ENCODE data around the gene DFFB. TPM values are rescaled to one million over a fixed set of nuclear protein-coding genes. Genes with fewer than 3 reads are reported as not detected.

Gene DFFB
- polyA plus RNA-seq, 3 donors = 5.9 to 14.7 (median 6.6) TPM

DNA sequence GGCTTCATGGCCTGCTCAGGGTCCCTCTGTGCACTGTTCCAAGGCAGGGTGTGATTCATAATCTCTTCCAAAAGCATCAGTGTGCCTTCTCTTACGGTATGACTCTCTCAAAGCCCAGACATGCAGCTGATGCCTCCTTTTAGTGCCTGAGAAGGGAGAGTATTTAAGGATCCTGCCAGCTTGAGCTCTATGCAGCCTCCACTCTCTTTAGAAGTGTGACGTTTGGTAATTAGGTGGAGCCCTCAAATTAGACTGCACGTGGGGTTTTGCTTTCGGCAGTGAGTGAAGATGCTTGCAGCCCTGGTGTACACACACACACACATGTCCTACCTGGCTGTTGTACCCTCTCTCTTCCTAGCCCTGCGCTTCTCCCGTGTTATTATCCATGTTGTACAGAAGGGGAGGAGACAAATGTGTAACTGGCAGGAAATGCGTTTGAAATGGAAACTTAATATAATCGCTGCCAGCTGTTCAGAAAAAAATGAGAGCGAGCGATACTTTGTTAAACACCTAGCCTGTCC, 45.4 kb downstream of the DFFB start:
- Mint-ChIP-seq H3K27me3 (ENCODE audit: low read depth in 3 of 3) (peaks cover 0 to 7% (median 1%) of the 10 kb centered on the region in 3 donors), H3K9me3 (peaks cover 7 to 10% (median 9%) of the 10 kb centered on the region in 7 donors), H3K36me3 (peaks cover 11 to 12% of the 10 kb centered on the region in 2 donors), H3K4me1 (peaks cover 43% of the 10 kb centered on the region), H3K27ac (no peak overlapping the region), H3K4me3 (no peak overlapping the region)
- no peak overlapping the region for H2AFZ ChIP-seq (ENCODE audit: insufficient read depth, low read depth, low read length, poor library complexity, severe bottlenecking)
- TF ChIP-seq, protein P1, sequence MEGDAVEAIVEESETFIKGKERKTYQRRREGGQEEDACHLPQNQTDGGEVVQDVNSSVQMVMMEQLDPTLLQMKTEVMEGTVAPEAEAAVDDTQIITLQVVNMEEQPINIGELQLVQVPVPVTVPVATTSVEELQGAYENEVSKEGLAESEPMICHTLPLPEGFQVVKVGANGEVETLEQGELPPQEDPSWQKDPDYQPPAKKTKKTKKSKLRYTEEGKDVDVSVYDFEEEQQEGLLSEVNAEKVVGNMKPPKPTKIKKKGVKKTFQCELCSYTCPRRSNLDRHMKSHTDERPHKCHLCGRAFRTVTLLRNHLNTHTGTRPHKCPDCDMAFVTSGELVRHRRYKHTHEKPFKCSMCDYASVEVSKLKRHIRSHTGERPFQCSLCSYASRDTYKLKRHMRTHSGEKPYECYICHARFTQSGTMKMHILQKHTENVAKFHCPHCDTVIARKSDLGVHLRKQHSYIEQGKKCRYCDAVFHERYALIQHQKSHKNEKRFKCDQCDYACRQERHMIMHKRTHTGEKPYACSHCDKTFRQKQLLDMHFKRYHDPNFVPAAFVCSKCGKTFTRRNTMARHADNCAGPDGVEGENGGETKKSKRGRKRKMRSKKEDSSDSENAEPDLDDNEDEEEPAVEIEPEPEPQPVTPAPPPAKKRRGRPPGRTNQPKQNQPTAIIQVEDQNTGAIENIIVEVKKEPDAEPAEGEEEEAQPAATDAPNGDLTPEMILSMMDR (IDR thresholded peaks at IDR 0.05) = no peak
- intact Hi-C loops (cut with micrococcal nuclease) = loop anchor here (5.0 to 10.0 kb wide), 3 partner anchors 128 to 278 kb away; partner anchors contain the start of genes SMIM1 (in 2 of the 2) and TPRG1L (in 1 of the 2)
- no peak overlapping the region for H3K4me2 ChIP-seq (replicated peaks; ENCODE audit: extremely low read depth, low read length, poor library complexity, severe bottlenecking)
- 94% methylated on average over 2 of the region's 10 CpGs for WGBS (ENCODE audit: insufficient coverage)
- DNase-seq = no peak
- H3K27ac ChIP-seq (ENCODE audit: low read depth in 1 of 2, low read length in 2 of 2) = no peak overlapping the region
- no peak overlapping the region for H3K4me3 ChIP-seq (replicated peaks in 1 of 3; ENCODE audit: low read depth in 2 of 3, low read length in 3 of 3)
- no peaks in the 10 kb centered on the region for H3K27me3 ChIP-seq (ENCODE audit: control insufficient read depth in 2 of 2, insufficient read depth in 2 of 2, low read length in 2 of 2)
- H3K9me3 ChIP-seq (replicated peaks in 1 of 2; ENCODE audit: control insufficient read depth in 1 of 2, insufficient read depth in 1 of 2, low read length in 2 of 2) = peaks cover 5 to 8% of the 10 kb centered on the region in 2 donors
- peaks cover 23% of the 10 kb centered on the region for H3K79me2 ChIP-seq (ENCODE audit: insufficient read depth, low read length)
- no peaks in the 10 kb centered on the region for H3K36me3 ChIP-seq (replicated peaks in 1 of 2; ENCODE audit: control insufficient read depth in 1 of 2, insufficient read depth in 2 of 2, low read length in 2 of 2)
- peaks cover 21 to 35% of the 10 kb centered on the region in 2 donors for H3K4me1 ChIP-seq (ENCODE audit: control insufficient read depth in 1 of 2, insufficient read depth in 2 of 2, low read length in 2 of 2)
- H4K20me1 ChIP-seq (ENCODE audit: insufficient read depth, low read length) = peaks cover 9% of the 10 kb centered on the region
- H3K9ac ChIP-seq (ENCODE audit: insufficient read depth, low read length, poor library complexity, severe bottlenecking) = no peak overlapping the region

DNA sequence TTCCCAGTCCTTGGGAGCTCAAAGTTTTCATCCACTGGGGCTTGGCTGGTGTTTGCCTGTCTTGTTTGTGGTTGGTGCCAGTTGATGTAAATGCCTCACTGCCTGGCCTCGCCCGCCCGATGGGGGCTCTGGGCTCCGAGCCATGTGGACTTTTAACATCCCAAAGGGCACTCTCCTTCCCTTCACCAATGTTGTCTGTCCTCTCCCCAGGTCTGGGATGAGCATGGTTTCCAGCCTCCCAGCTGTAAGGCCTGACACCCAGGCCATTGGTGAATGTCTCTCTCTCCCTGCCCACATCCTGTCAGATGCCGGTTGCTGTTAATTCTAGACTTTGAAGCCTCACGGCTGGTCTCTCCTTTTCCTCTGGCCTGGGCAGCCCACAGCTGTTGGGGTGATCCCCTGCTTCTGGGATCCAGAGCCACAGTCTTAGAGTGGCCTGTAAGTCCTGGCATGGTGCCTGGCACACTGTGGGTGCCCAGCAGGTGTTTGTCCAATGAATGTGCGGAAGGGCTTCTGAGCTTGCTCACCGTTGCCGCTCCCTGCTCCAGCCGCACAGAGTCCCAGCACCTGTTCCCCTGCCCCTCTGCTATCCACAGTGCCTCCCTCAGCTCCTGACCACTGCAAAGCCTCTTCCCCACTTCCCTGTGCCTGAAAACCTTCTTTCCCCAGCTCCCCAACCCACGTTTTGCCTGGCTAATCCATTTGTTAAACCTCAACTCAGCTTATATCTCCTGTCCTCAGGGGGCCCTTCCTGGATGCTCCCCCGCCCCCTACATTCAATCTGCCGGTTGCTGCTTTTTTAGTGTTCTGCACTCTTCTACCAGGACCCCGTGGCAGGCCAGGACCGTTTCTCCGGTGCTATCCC, 46.1 kb downstream of the DFFB start:
- Mint-ChIP-seq H3K27me3 (ENCODE audit: low read depth in 3 of 3) (peaks cover 5 to 7% (median 6%) of the 10 kb centered on the region in 3 donors), H3K9me3 (peaks cover 1 to 3% (median 2%) of the 10 kb centered on the region in 7 donors), H3K4me3 (no peak overlapping the region), H3K36me3 (peaks cover 5% of the 10 kb centered on the region in 2 donors), H3K4me1 (peaks cover 39% of the 10 kb centered on the region), H3K27ac (peak overlapping the region in 1 of 7 donors; percentile 4)
- 69% methylated on average over 9 of the region's 16 CpGs for WGBS (ENCODE audit: insufficient coverage)
- Histone ChIP-seq H3K4me2 (replicated peaks; ENCODE audit: extremely low read depth, low read length, poor library complexity, severe bottlenecking) (no peak overlapping the region), H3K79me2 (ENCODE audit: insufficient read depth, low read length) (peaks cover 16% of the 10 kb centered on the region), H3K4me1 (ENCODE audit: control insufficient read depth in 1 of 2, insufficient read depth in 2 of 2, low read length in 2 of 2) (peaks cover 21 to 35% of the 10 kb centered on the region in 2 donors), H3K36me3 (replicated peaks in 1 of 2; ENCODE audit: control insufficient read depth in 1 of 2, insufficient read depth in 2 of 2, low read length in 2 of 2) (no peaks in the 10 kb centered on the region), H3K27me3 (ENCODE audit: control insufficient read depth in 2 of 2, insufficient read depth in 2 of 2, low read length in 2 of 2) (no peaks in the 10 kb centered on the region), H3K9me3 (replicated peaks in 1 of 2; ENCODE audit: control insufficient read depth in 1 of 2, insufficient read depth in 1 of 2, low read length in 2 of 2) (peaks cover under 1% of the 10 kb centered on the region in 2 donors), H3K27ac (ENCODE audit: low read depth in 1 of 2, low read length in 2 of 2) (no peak overlapping the region), H2AFZ (ENCODE audit: insufficient read depth, low read depth, low read length, poor library complexity, severe bottlenecking) (no peak overlapping the region), H3K9ac (ENCODE audit: insufficient read depth, low read length, poor library complexity, severe bottlenecking) (no peak overlapping the region), H4K20me1 (ENCODE audit: insufficient read depth, low read length) (peaks cover 6% of the 10 kb centered on the region), H3K4me3 (replicated peaks in 1 of 3; ENCODE audit: low read depth in 2 of 3, low read length in 3 of 3) (no peak overlapping the region)
- no peak for DNase-seq
- TF ChIP-seq, protein P1 (IDR thresholded peaks at IDR 0.05) = no peak
- intact Hi-C loops (cut with micrococcal nuclease) = loop anchor here (5.0 to 10.0 kb wide), 3 partner anchors 129 to 279 kb away; partner anchors contain the start of genes SMIM1 (in 2 of the 2) and TPRG1L (in 1 of the 2)

Data from CD14-positive monocyte (primary cell).